Endodermal cell (in vitro differentiated cells): Measurements from ENCODE around the gene TMEM179B. TPM values are rescaled to one million over a fixed set of nuclear protein-coding genes. Genes with fewer than 3 reads are reported as not detected.

ENCODE experiments used
- DNase-seq: peaks from one replicate; pipeline ENCODE4 v3.0.0-alpha.2; 2017
- H3K27ac ChIP-seq: 2 replicates; pipeline ENCODE4 v1.5.1; 2013; ENCODE audit warnings: mild to moderate bottlenecking, low read depth, low read length, moderate library complexity
- H3K27me3 ChIP-seq: 2 replicates; pipeline ENCODE4 v1.6.1; 2013; ENCODE audit warnings: mild to moderate bottlenecking, low read length, moderate library complexity; ENCODE audit not compliant: insufficient read depth, control insufficient read depth, poor library complexity, severe bottlenecking
- H3K36me3 ChIP-seq: 2 replicates; pipeline ENCODE4 v1.7.0; 2013; ENCODE audit warnings: mild to moderate bottlenecking, low read length, moderate library complexity; ENCODE audit not compliant: control insufficient read depth, insufficient read depth
- H3K4me1 ChIP-seq: one replicate; pipeline ENCODE4 v1.7.0; 2013; ENCODE audit warnings: low read length; ENCODE audit not compliant: control insufficient read depth, insufficient read depth
- H3K4me3 ChIP-seq: 2 replicates; pipeline ENCODE4 v1.5.1; 2013; ENCODE audit warnings: mild to moderate bottlenecking, low read length, moderate library complexity
- H3K9ac ChIP-seq: 2 replicates; pipeline ENCODE4 v1.6.1; 2013; ENCODE audit warnings: mild to moderate bottlenecking, low read length, moderate library complexity; ENCODE audit not compliant: poor library complexity, severe bottlenecking; ENCODE audit errors: extremely low read depth
- H3K9me3 ChIP-seq: 2 replicates; pipeline ENCODE4 v1.6.1; 2013; ENCODE audit warnings: mild to moderate bottlenecking, low read length, moderate library complexity; ENCODE audit not compliant: control insufficient read depth
- H3K27ac Mint-ChIP-seq: 2 replicates; pipeline ENCODE4 v1.8.0; 2020; ENCODE audit warnings: mixed read lengths
- H3K27me3 Mint-ChIP-seq: 2 replicates; pipeline ENCODE4 v1.8.0; 2021; ENCODE audit warnings: mild to moderate bottlenecking, mixed read lengths; ENCODE audit not compliant: insufficient read depth
- H3K36me3 Mint-ChIP-seq: 2 replicates; pipeline ENCODE4 v1.8.0; 2020; ENCODE audit warnings: low read depth, mixed read lengths
- H3K4me1 Mint-ChIP-seq: 2 replicates; pipeline ENCODE4 v1.8.0; 2020; ENCODE audit warnings: mixed read lengths
- H3K4me3 Mint-ChIP-seq: 2 replicates; pipeline ENCODE4 v1.8.0; 2020; ENCODE audit warnings: mild to moderate bottlenecking, moderate library complexity, mixed read lengths
- H3K9me3 Mint-ChIP-seq: 2 replicates; pipeline ENCODE4 v1.8.0; 2020; ENCODE audit warnings: mild to moderate bottlenecking, mixed read lengths
- WGBS, 2 experiments: methylation state at CpG; one replicate each; pipeline versions ENCODE4 v1.1.5 to v1.1.7; 2013; ENCODE audit warnings: missing lambda C conversion rate in 2 of 2, mixed read lengths in 1 of 2; ENCODE audit not compliant: insufficient coverage in 1 of 2, insufficient read length in 1 of 2; 5-methylcytosine and 5-hydroxymethylcytosine counted together
- total RNA-seq, 2 donors: library from RNA; stranded (reverse); fragmentation: NEBNext Ultra II Directional in 1 of 2; extraction: Animal tissue kit (Norgen Biotek cat#: 25700) in 1 of 2; gene quantifications; 2 replicates in 1 of 2; 3 replicates in 1 of 2; pipeline ENCODE4 v1.2.1, GENCODE V29; 2021
- TF ChIP-seq, protein P1 (sequence below): fragments of 200-600 bp; sonication (generic); conservative IDR thresholded peaks from 2 replicates; pipeline ENCODE4 v1.5.0; 2021; ENCODE audit warnings: antibody characterized with exemption, mild to moderate bottlenecking

Gene TMEM179B
- total RNA-seq, 2 donors from 2014 or later: 31.0 TPM

GRCh38 chr11:62770778-62771143, 16.4 kb upstream of the TMEM179B start:
- 11 to 17% methylated on average over 9 to 18 of the region's 18 CpGs for WGBS, 2 experiments
- H3K4me1 Mint-ChIP-seq: peaks cover 15% of the 10 kb centered on the region
- no peaks in the 10 kb centered on the region for H3K27me3 Mint-ChIP-seq
- H3K36me3 Mint-ChIP-seq: peaks cover 31% of the 10 kb centered on the region
- Histone ChIP-seq H3K27ac (peak overlapping the region; percentile 95), H3K4me3 (peak overlapping the region; percentile 98), H3K9me3 (no peaks in the 10 kb centered on the region), H3K9ac (peak overlapping the region; percentile 71), H3K27me3 (no peaks in the 10 kb centered on the region), H3K36me3 (peaks cover 18% of the 10 kb centered on the region), H3K4me1 (no peaks in the 10 kb centered on the region)
- DNase-seq: peak; percentile 78
- H3K9me3 Mint-ChIP-seq: no peaks in the 10 kb centered on the region
- TF ChIP-seq, protein P1, sequence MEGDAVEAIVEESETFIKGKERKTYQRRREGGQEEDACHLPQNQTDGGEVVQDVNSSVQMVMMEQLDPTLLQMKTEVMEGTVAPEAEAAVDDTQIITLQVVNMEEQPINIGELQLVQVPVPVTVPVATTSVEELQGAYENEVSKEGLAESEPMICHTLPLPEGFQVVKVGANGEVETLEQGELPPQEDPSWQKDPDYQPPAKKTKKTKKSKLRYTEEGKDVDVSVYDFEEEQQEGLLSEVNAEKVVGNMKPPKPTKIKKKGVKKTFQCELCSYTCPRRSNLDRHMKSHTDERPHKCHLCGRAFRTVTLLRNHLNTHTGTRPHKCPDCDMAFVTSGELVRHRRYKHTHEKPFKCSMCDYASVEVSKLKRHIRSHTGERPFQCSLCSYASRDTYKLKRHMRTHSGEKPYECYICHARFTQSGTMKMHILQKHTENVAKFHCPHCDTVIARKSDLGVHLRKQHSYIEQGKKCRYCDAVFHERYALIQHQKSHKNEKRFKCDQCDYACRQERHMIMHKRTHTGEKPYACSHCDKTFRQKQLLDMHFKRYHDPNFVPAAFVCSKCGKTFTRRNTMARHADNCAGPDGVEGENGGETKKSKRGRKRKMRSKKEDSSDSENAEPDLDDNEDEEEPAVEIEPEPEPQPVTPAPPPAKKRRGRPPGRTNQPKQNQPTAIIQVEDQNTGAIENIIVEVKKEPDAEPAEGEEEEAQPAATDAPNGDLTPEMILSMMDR: no peak
- peak overlapping the region; percentile 95 for H3K27ac Mint-ChIP-seq
- H3K4me3 Mint-ChIP-seq: peak overlapping the region; percentile 85

DNA sequence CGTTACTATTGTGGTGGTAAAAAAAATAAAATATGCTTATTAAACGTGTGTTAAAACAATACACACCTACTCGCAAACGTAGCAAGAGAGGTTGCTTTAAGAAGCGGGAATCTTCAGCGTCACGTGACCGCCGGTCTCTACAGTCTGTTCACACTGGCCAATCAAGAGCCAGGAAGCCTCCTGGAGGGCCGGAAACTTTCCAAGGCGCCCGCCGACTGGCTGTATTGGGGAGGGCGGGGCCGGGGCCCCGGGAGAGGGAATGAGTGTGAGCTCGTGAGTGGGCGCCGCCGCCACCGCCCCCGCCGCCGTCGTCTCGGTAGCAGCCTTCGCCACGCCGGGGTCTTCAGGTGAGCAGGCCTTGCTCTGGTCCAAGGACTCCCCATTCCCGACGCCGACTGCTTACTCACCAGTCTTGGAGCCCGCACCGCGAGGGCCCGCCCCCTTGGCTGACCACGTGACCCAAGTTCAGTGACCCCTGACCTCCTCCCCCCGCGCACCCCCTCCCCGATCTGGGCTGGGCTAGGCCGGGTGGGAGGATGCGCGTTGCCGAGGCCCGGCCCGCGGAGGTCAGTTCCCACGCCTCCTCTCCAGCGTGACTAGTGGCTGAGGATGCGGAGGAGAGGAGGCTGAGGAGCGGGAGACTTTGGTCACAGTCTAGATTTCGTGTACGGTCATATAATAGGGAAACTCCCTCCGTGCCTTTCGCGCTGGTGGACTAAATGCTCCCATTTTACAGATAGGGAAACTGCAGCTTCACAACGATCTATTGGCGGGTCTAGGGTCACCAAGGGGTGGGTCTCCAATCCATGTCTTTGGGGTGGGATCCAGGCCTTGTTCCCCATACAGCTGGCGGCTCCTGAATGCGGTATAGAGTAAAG, 15.8 kb upstream of the TMEM179B start, which contains the start of gene TAF6L:
Gene TAF6L, plus strand, starts transcription at position 253 of the 878 bp plus-strand sequence. CDS start 4,388 bp downstream, outside the sequence.
- Histone ChIP-seq H3K4me3 (peak within 1 kb of the TSS; percentile 98), H3K9ac (peak within 1 kb of the TSS; percentile 71), H3K27ac (peak within 1 kb of the TSS; percentile 95), H3K27me3 (no peaks in the 10 kb centered on the region), H3K36me3 (peaks cover 19% of the 10 kb centered on the region), H3K9me3 (no peaks in the 10 kb centered on the region), H3K4me1 (no peaks in the 10 kb centered on the region)
- WGBS, 2 experiments: 1% methylated on average over 19 to 57 of the region's 60 CpGs
- H3K9me3 Mint-ChIP-seq: no peaks in the 10 kb centered on the region
- TF ChIP-seq, protein P1: no peak
- H3K36me3 Mint-ChIP-seq: peaks cover 32% of the 10 kb centered on the region
- H3K4me1 Mint-ChIP-seq: peaks cover 15% of the 10 kb centered on the region
- peak within 1 kb of the TSS; percentile 95 for H3K27ac Mint-ChIP-seq
- H3K4me3 Mint-ChIP-seq: peak within 1 kb of the TSS; percentile 85
- no peaks in the 10 kb centered on the region for H3K27me3 Mint-ChIP-seq
- DNase-seq: peak; percentile 99

- Mint-ChIP-seq H3K27ac (no peak overlapping the region), H3K4me3 (no peak overlapping the region), H3K36me3 (peaks cover 45% of the 10 kb centered on the region), H3K4me1 (peaks cover 15% of the 10 kb centered on the region), H3K9me3 (no peaks in the 10 kb centered on the region), H3K27me3 (no peaks in the 10 kb centered on the region)
- no peaks in the 10 kb centered on the region for H3K9me3 ChIP-seq
- no peak overlapping the region for H3K4me3 ChIP-seq
- H3K36me3 ChIP-seq: peaks cover 24% of the 10 kb centered on the region
- H3K4me1 ChIP-seq: no peaks in the 10 kb centered on the region
- H3K9ac ChIP-seq: no peak overlapping the region
- 92 to 98% methylated on average over 5 to 6 of the region's 6 CpGs for WGBS, 2 experiments
- no peak overlapping the region for H3K27ac ChIP-seq
- H3K27me3 ChIP-seq: no peaks in the 10 kb centered on the region
- TF ChIP-seq, protein P1: no peak
- DNase-seq: no peak
These were observed 12.8 kb upstream of the TMEM179B start for GRCh38 chr11:62774407-62774806.
